Measurements from ENCODE around the gene NR0B2. TPM values are rescaled to one million over a fixed set of nuclear protein-coding genes. Genes with fewer than 3 reads are reported as not detected.

The NR0B2 gene
- total and polyA plus RNA-seq, 2 of the 13 experiments (the other 11 are each of a cell fraction or from before 2014, with no cell fraction given) = 72.5 to 133 TPM

DNA sequence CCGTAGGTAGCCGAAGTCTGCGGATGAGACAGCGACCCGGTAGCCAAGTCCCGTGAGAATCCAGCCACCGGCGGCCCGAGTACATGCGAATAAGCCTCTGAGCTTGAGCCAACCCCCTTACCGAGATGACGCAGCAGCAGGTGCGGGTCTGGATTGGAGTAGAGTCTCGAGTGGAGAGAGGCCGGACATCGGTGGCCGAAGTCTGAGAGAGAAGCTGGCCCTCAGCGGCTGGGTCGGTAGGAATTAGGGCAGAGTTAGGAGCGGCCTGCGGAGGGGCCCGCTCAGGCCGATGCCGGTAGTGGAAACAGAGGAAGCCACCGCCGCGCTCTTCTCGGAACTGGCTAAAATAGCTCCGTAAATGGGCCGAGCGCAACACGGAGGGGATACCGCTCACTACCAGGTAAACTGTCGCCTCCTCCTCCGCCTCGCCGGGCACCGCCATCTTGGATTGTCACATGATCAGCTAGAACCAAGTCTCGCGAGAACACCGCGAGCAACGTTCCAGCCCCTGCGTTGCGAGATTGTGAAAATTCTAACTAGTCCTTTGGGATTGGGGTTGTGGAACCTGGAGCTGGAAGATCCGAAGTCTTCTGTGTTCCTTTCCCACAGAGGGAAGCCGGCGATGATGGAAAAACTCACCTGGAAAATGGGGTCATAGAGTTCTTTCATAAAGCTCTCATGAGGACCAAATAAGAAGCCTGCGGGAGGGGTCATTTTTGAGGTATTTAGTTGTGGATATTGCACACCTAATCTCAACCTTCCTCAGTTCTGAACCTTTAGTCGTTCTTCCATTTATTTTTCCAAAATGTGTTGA is 13.6 kb downstream of the NR0B2 start, which contains the start of gene GPATCH3 (continued):
- TF ChIP-seq FOXK1 (CRISPR knock-in tag; IDR thresholded peaks at IDR 0.05; ENCODE audit: borderline replicate concordance, low read depth) = peak; percentile 86; the same call in 1 of the 2 replicates
- no peak for TF ChIP-seq ZNF598 (CRISPR knock-in tag; IDR thresholded peaks at IDR 0.05; ENCODE audit: borderline replicate concordance)
- TF ChIP-seq, protein P1, sequence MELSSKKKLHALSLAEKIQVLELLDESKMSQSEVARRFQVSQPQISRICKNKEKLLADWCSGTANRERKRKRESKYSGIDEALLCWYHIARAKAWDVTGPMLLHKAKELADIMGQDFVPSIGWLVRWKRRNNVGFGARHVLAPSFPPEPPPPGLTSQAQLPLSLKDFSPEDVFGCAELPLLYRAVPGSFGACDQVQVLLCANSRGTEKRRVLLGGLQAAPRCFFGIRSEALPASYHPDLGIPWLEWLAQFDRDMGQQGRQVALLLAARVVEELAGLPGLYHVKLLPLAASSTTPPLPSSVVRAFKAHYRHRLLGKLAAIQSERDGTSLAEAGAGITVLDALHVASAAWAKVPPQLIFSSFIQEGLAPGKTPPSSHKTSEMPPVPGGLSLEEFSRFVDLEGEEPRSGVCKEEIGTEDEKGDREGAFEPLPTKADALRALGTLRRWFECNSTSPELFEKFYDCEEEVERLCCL (CRISPR knock-in tag; IDR thresholded peaks at IDR 0.05; ENCODE audit: borderline replicate concordance) = no peak
- TF ChIP-seq ZNF367 (CRISPR knock-in tag; IDR thresholded peaks at IDR 0.05; ENCODE audit: borderline replicate concordance) = no peak
- peak; percentile 92 for TF ChIP-seq TOPORS (CRISPR knock-in tag; IDR thresholded peaks at IDR 0.05)
- TF ChIP-seq, protein P2, sequence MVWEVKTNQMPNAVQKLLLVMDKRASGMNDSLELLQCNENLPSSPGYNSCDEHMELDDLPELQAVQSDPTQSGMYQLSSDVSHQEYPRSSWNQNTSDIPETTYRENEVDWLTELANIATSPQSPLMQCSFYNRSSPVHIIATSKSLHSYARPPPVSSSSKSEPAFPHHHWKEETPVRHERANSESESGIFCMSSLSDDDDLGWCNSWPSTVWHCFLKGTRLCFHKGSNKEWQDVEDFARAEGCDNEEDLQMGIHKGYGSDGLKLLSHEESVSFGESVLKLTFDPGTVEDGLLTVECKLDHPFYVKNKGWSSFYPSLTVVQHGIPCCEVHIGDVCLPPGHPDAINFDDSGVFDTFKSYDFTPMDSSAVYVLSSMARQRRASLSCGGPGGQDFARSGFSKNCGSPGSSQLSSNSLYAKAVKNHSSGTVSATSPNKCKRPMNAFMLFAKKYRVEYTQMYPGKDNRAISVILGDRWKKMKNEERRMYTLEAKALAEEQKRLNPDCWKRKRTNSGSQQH (CRISPR knock-in tag; IDR thresholded peaks at IDR 0.05; ENCODE audit: low read depth) = peak; percentile 78; the same call in 1 of the 2 replicates
- peak; percentile 98 for TF ChIP-seq TAF1 (CRISPR knock-in tag; IDR thresholded peaks at IDR 0.05)
- TF ChIP-seq SMAD3 (CRISPR knock-in tag; IDR thresholded peaks at IDR 0.05) = peak; percentile 71; the same call in 1 of the 2 replicates
- TF ChIP-seq, protein P3, sequence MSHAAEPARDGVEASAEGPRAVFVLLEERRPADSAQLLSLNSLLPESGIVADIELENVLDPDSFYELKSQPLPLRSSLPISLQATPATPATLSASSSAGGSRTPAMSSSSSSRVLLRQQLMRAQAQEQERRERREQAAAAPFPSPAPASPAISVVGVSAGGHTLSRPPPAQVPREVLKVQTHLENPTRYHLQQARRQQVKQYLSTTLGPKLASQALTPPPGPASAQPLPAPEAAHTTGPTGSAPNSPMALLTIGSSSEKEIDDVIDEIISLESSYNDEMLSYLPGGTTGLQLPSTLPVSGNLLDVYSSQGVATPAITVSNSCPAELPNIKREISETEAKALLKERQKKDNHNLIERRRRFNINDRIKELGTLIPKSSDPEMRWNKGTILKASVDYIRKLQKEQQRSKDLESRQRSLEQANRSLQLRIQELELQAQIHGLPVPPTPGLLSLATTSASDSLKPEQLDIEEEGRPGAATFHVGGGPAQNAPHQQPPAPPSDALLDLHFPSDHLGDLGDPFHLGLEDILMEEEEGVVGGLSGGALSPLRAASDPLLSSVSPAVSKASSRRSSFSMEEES (CRISPR knock-in tag; IDR thresholded peaks at IDR 0.05) = peak; percentile 85
- no peak for TF ChIP-seq RELA (CRISPR knock-in tag; IDR thresholded peaks at IDR 0.05)
- TF ChIP-seq, protein P4, sequence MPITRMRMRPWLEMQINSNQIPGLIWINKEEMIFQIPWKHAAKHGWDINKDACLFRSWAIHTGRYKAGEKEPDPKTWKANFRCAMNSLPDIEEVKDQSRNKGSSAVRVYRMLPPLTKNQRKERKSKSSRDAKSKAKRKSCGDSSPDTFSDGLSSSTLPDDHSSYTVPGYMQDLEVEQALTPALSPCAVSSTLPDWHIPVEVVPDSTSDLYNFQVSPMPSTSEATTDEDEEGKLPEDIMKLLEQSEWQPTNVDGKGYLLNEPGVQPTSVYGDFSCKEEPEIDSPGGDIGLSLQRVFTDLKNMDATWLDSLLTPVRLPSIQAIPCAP (CRISPR knock-in tag; IDR thresholded peaks at IDR 0.05; ENCODE audit: low read depth) = no peak
- no peak for TF ChIP-seq RARG (CRISPR knock-in tag; IDR thresholded peaks at IDR 0.05; ENCODE audit: low read depth)
- TF ChIP-seq CBFB (CRISPR knock-in tag; IDR thresholded peaks at IDR 0.05) = no peak
- TF ChIP-seq GABPB1 (CRISPR knock-in tag; IDR thresholded peaks at IDR 0.05) = peak; percentile 71
- TF ChIP-seq, protein P5, sequence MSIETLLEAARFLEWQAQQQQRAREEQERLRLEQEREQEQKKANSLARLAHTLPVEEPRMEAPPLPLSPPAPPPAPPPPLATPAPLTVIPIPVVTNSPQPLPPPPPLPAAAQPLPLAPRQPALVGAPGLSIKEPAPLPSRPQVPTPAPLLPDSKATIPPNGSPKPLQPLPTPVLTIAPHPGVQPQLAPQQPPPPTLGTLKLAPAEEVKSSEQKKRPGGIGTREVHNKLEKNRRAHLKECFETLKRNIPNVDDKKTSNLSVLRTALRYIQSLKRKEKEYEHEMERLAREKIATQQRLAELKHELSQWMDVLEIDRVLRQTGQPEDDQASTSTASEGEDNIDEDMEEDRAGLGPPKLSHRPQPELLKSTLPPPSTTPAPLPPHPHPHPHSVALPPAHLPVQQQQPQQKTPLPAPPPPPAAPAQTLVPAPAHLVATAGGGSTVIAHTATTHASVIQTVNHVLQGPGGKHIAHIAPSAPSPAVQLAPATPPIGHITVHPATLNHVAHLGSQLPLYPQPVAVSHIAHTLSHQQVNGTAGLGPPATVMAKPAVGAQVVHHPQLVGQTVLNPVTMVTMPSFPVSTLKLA (IDR thresholded peaks at IDR 0.05) = no peak
- TF ChIP-seq ZNF816 (CRISPR knock-in tag; IDR thresholded peaks at IDR 0.05; ENCODE audit: borderline replicate concordance) = peak; percentile 29; the same call in 1 of the 2 replicates
- TF ChIP-seq NKX3-1 (CRISPR knock-in tag; IDR thresholded peaks at IDR 0.05) = no peak
- TF ChIP-seq FOXP1 (IDR thresholded peaks at IDR 0.05) = no peak
- no peak for TF ChIP-seq FOXP1 (CRISPR knock-in tag; IDR thresholded peaks at IDR 0.05)
- peak; percentile 75; the same call in 1 of the 2 replicates for TF ChIP-seq ZSCAN31 (CRISPR knock-in tag; IDR thresholded peaks at IDR 0.05; ENCODE audit: low read depth)
- TF ChIP-seq ELF4 (CRISPR knock-in tag; IDR thresholded peaks at IDR 0.05; ENCODE audit: borderline replicate concordance) = peak; percentile 20; the same call in 1 of the 2 replicates
- TF ChIP-seq THAP11 (CRISPR knock-in tag; IDR thresholded peaks at IDR 0.05) = peak; percentile 89
- TF ChIP-seq ZNF446 (CRISPR knock-in tag; IDR thresholded peaks at IDR 0.05) = no peak

All from HepG2 (cell line).